HCT116 (cell line): Measurements from ENCODE around the gene CPNE7.

Experiments used
- CTCF ChIP-seq, 3 experiments: fragments of 200-600 bp in 1 of 3; sonication (generic) in 1 of 3; IDR thresholded peaks in 2 of 3; conservative IDR thresholded peaks in 1 of 3; 2 replicates each; pipeline ENCODE4 v1.5.1; 2012 to 2017; ENCODE audit warnings: low read depth in 2 of 3, low read length in 2 of 3, antibody characterized with exemption in 1 of 3, borderline replicate concordance in 1 of 3, control low read depth in 1 of 3, mild to moderate bottlenecking in 1 of 3, mixed read lengths in 1 of 3, mixed run types in 1 of 3, moderate library complexity in 1 of 3; ENCODE audit not compliant: insufficient read depth in 1 of 3
- EZH2phosphoT487 ChIP-seq: fragments of 200-600 bp; IDR thresholded peaks from 2 replicates; pipeline ENCODE4 v1.6.1; 2018; ENCODE audit warnings: antibody characterized with exemption, borderline replicate concordance

- TF ChIP-seq EZH2phosphoT487 = no peak
- no peak for TF ChIP-seq CTCF (IDR thresholded peaks at IDR 0.05 in 2 of 3, conservative IDR thresholded peaks at IDR 0.05 in 1 of 3; ENCODE audit: borderline replicate concordance in 1 of 3, insufficient read depth in 1 of 3, low read depth in 2 of 3, low read length in 2 of 3)
Measured at GRCh38 chr16:89571636-89572035, 3.9 kb upstream of the CPNE7 start.
